Thyroid gland (tissue), 4 donors: ENCODE data around the gene RPS8.

Source experiments
- CTCF ChIP-seq, 6 experiments: fragments of 200-600 bp in 3 of 6; fragments of 450-650 bp in 3 of 6; sonication (generic) in 3 of 6; IDR thresholded peaks; one replicate each; pipeline ENCODE4 v1.5.1; 2016 to 2019; ENCODE audit warnings: antibody characterized with exemption in 6 of 6, mild to moderate bottlenecking in 2 of 6, inconsistent platforms in 1 of 6, moderate library complexity in 1 of 6
- POLR2A ChIP-seq, 2 donors: fragments of 450-650 bp; IDR thresholded peaks; one replicate each; pipeline ENCODE4 v1.6.1; 2017; ENCODE audit warnings: antibody characterized with exemption in 2 of 2, mild to moderate bottlenecking in 2 of 2, moderate library complexity in 1 of 2

- TF ChIP-seq CTCF (IDR thresholded peaks at IDR 0.05): no peak
- no peak for TF ChIP-seq POLR2A (IDR thresholded peaks at IDR 0.05)
Observed at GRCh38 chr1:44778705-44779576, 3.6 kb downstream of the RPS8 start.
